Brain microvascular endothelial cell (primary cell): ENCODE data around the gene NDUFAF2.
A peak's percentile ranks its signal among the peaks of the same experiment; 100 is the strongest.

Experiments used
- DNase-seq: peaks from one replicate; pipeline ENCODE4 v3.0.0-alpha.2; 2020
- H3K27ac ChIP-seq: fragments of 250-450 bp; sonication (Bioruptor Pico); 2 replicates; pipeline ENCODE4 v1.5.1; 2020; ENCODE audit warnings: mild to moderate bottlenecking, moderate library complexity
- H3K27me3 ChIP-seq: fragments of 250-450 bp; sonication (Bioruptor Pico); replicated peaks from 2 replicates; pipeline ENCODE4 v1.5.1; 2020; ENCODE audit warnings: mild to moderate bottlenecking
- H3K36me3 ChIP-seq: fragments of 250-450 bp; sonication (Bioruptor Pico); replicated peaks from 2 replicates; pipeline ENCODE4 v1.5.1; 2020; ENCODE audit warnings: mild to moderate bottlenecking
- H3K4me3 ChIP-seq: 2 replicates; pipeline ENCODE4 v1.5.1; 2011; ENCODE audit warnings: low read depth, mild to moderate bottlenecking, control low read depth, low read length, moderate library complexity
- CTCF ChIP-seq: IDR thresholded peaks from 2 replicates; pipeline ENCODE4 v1.5.1; 2011; ENCODE audit warnings: low read depth, mild to moderate bottlenecking, moderate library complexity, low read length, control low read depth, inconsistent platforms; ENCODE audit errors: missing control alignments
- in situ Hi-C: cut with HindIII; loops from 2 replicates; pipeline ENCODE4 v1.10.0; 2017; ENCODE audit warnings: low sequenced_read_pairs, low pct_ligation_motif_present

NDUFAF2 gene

DNA sequence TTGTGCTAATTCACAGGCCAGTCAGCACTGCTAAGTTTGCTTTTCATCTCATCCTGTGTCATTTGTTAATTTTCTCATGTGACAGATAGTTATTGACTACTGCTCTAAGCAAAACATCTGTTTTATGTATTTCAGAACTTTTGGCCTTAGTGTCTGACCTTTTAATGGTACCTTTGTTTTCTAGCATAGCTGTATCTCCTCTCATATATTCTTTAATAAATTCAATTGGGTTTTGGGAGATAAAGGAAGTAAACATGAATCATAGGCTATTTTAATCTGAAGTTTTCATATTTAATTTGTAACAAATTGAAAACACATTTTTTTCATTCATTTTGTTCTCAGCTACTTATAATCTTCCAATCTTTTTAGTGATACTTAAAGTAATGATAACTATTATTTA, 13.1 kb downstream of the NDUFAF2 start:
- TF ChIP-seq CTCF: no peak
- no peak for DNase-seq
- Histone ChIP-seq H3K27me3 (no peaks in the 10 kb centered on the region), H3K4me3 (no peak overlapping the region), H3K27ac (no peak overlapping the region), H3K36me3 (no peaks in the 10 kb centered on the region)
- in situ Hi-C loops: no loop called here

GRCh38 chr5:60958712-60959111, 13.7 kb downstream of the NDUFAF2 start:
- in situ Hi-C loops: no loop called here
- no peaks in the 10 kb centered on the region for H3K36me3 ChIP-seq
- no peak overlapping the region for H3K27ac ChIP-seq

GRCh38 chr5:60959156-60959555, 14.2 kb downstream of the NDUFAF2 start:
- in situ Hi-C loops: no loop called here
- no peak for DNase-seq
- no peak overlapping the region for H3K27ac ChIP-seq
- TF ChIP-seq CTCF: no peak
- H3K36me3 ChIP-seq: no peaks in the 10 kb centered on the region
- H3K27me3 ChIP-seq: no peaks in the 10 kb centered on the region
- no peak overlapping the region for H3K4me3 ChIP-seq

More at GRCh38 chr5:60958712-60959111, 13.7 kb downstream of the NDUFAF2 start:
- H3K27me3 ChIP-seq: no peaks in the 10 kb centered on the region
- H3K4me3 ChIP-seq: no peak overlapping the region
- DNase-seq: no peak
- no peak for TF ChIP-seq CTCF

GRCh38 chr5:60960591-60960990, 15.6 kb downstream of the NDUFAF2 start:
- DNase-seq: peak; percentile 25
- Histone ChIP-seq H3K27me3 (no peaks in the 10 kb centered on the region), H3K36me3 (no peaks in the 10 kb centered on the region), H3K27ac (no peak overlapping the region), H3K4me3 (no peak overlapping the region)
- peak; percentile 65 for TF ChIP-seq CTCF
- in situ Hi-C loops: no loop called here

- Histone ChIP-seq H3K27me3 (no peaks in the 10 kb centered on the region), H3K36me3 (no peaks in the 10 kb centered on the region), H3K27ac (no peak overlapping the region), H3K4me3 (no peak overlapping the region)
- in situ Hi-C loops: no loop called here
- TF ChIP-seq CTCF: no peak
- DNase-seq: peak; percentile 27
Observed at GRCh38 chr5:60961685-60962084, 16.7 kb downstream of the NDUFAF2 start.

DNA sequence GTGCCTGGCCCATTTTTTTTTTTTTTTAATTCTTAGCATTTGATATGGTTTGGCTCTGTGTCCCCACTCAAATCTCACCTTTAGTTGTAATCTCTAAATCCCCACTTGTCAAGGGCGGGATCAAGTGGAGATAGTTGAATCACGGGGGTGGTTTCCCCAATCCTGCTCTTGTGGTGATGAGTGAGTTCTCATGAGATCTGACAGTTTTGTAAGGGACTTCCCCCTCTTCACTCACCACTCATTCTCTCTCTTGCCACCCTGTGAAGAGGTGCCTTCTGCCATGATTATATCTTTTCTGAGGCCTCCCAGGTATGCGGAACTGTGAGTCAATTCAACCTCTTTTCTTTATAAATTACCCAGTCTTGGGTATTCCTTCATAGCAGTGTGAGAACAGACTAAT, 27.2 kb downstream of the NDUFAF2 start:
- Histone ChIP-seq H3K27me3 (no peaks in the 10 kb centered on the region), H3K36me3 (no peaks in the 10 kb centered on the region), H3K4me3 (no peak overlapping the region), H3K27ac (no peak overlapping the region)
- no peak for DNase-seq
- in situ Hi-C loops: no loop called here
- TF ChIP-seq CTCF: no peak
